ENCODE measurements around the gene RAB11FIP3. TPM values are rescaled to one million over a fixed set of nuclear protein-coding genes. Genes with fewer than 3 reads are reported as not detected.

Gene RAB11FIP3
- total RNA-seq, 1 experiment from 2014 or later = 38.4 TPM

- peaks cover 13% of the 10 kb centered on the region; the same call in 1 of the 2 replicates for H3F3A ChIP-seq (ENCODE audit: insufficient read depth, low read depth)
- no peak for TF ChIP-seq CTCF (conservative IDR thresholded peaks at IDR 0.05)
- no peak for TF ChIP-seq EZH2 (IDR thresholded peaks at IDR 0.05; ENCODE audit: low read depth)
- H2AFZ ChIP-seq = no peak overlapping the region
- no peaks in the 10 kb centered on the region for H3K9me3 ChIP-seq (ENCODE audit: insufficient read depth, low read depth)
- H3K36me3 ChIP-seq (ENCODE audit: low read depth) = no peaks in the 10 kb centered on the region
- POLR2A ChIA-PET (ENCODE audit: unreplicated experiment) = interaction anchor here (0.6 kb wide), 1 partner anchor 111 kb away, joined by 4 read pairs; no protein-coding TSS in a partner anchor
- H3K79me2 ChIP-seq (ENCODE audit: low read depth) = no peaks in the 10 kb centered on the region
- CTCF ChIA-PET = interaction anchor here (0.7 kb wide), 1 partner anchor 332 kb away, joined by 7 read pairs; no protein-coding TSS in a partner anchor
- no peaks in the 10 kb centered on the region for H3K9me2 ChIP-seq (ENCODE audit: insufficient read depth)
- no peaks in the 10 kb centered on the region for H4K20me1 ChIP-seq (ENCODE audit: insufficient read depth)
- no peak overlapping the region for H3K27ac ChIP-seq
- H3K4me2 ChIP-seq = no peak overlapping the region
- H3K4me3 ChIP-seq = no peak overlapping the region
- no peaks in the 10 kb centered on the region for H3K27me3 ChIP-seq (ENCODE audit: insufficient read depth, low read depth)
- DNase-seq = no peak
- no TSS peak for BruUV-seq (replicated peaks)
- no peaks in the 10 kb centered on the region for H3K4me1 ChIP-seq (replicated peaks; ENCODE audit: insufficient read depth)
- intact Hi-C loops (cut with micrococcal nuclease; ENCODE audit: unreplicated experiment) = loop anchor here (10.0 kb wide), 1 partner anchor 255 kb away; the partner anchor contains the start of genes MCRIP2 and WDR90
Observed at GRCh38 chr16:389352-389751, 36.1 kb upstream of the RAB11FIP3 start.

- CTCF ChIA-PET = interaction anchor here (0.9 kb wide), 1 partner anchor 144 kb away, joined by 3 read pairs; no protein-coding TSS in a partner anchor
Observed at GRCh38 chr16:391885-392335, 33.5 kb upstream of the RAB11FIP3 start.

GRCh38 chr16:392450-393030, 32.9 kb upstream of the RAB11FIP3 start:
- peaks cover 7% of the 10 kb centered on the region; the same call in 1 of the 2 replicates for H3K4me1 ChIP-seq (replicated peaks; ENCODE audit: insufficient read depth)
- no TSS peak for BruUV-seq (replicated peaks)
- no peak overlapping the region for H2AFZ ChIP-seq
- TF ChIP-seq EZH2 (IDR thresholded peaks at IDR 0.05; ENCODE audit: low read depth) (no peak), CTCF (conservative IDR thresholded peaks at IDR 0.05) (no peak)
- no peaks in the 10 kb centered on the region for H3K9me2 ChIP-seq (ENCODE audit: insufficient read depth)
- peaks cover 26% of the 10 kb centered on the region for H3F3A ChIP-seq (ENCODE audit: insufficient read depth, low read depth)
- no peaks in the 10 kb centered on the region for H3K36me3 ChIP-seq (ENCODE audit: low read depth)
- H4K20me1 ChIP-seq (ENCODE audit: insufficient read depth) = no peaks in the 10 kb centered on the region
- H3K79me2 ChIP-seq (ENCODE audit: low read depth) = no peaks in the 10 kb centered on the region
- no peak for DNase-seq
- no peaks in the 10 kb centered on the region for H3K9me3 ChIP-seq (ENCODE audit: insufficient read depth, low read depth)
- H3K27ac ChIP-seq = no peak overlapping the region
- ChIA-PET POLR2A (ENCODE audit: unreplicated experiment) (no interaction called here), CTCF (interaction anchor here (0.9 kb wide), 1 partner anchor 143 kb away, joined by 3 read pairs; no protein-coding TSS in a partner anchor)
- no peak overlapping the region for H3K4me3 ChIP-seq
- intact Hi-C loops (cut with micrococcal nuclease; ENCODE audit: unreplicated experiment) = no loop called here
- no peak overlapping the region for H3K4me2 ChIP-seq
- H3K27me3 ChIP-seq (ENCODE audit: insufficient read depth, low read depth) = no peaks in the 10 kb centered on the region

More at GRCh38 chr16:391885-392335, 33.5 kb upstream of the RAB11FIP3 start:
- Histone ChIP-seq H3K4me3 (no peak overlapping the region), H3K27ac (no peak overlapping the region), H3F3A (ENCODE audit: insufficient read depth, low read depth) (peaks cover 26% of the 10 kb centered on the region), H3K27me3 (ENCODE audit: insufficient read depth, low read depth) (no peaks in the 10 kb centered on the region), H4K20me1 (ENCODE audit: insufficient read depth) (no peaks in the 10 kb centered on the region), H3K36me3 (ENCODE audit: low read depth) (no peaks in the 10 kb centered on the region), H3K79me2 (ENCODE audit: low read depth) (no peaks in the 10 kb centered on the region), H3K9me2 (ENCODE audit: insufficient read depth) (no peaks in the 10 kb centered on the region), H3K4me1 (replicated peaks; ENCODE audit: insufficient read depth) (peaks cover 7% of the 10 kb centered on the region; the same call in 1 of the 2 replicates), H3K9me3 (ENCODE audit: insufficient read depth, low read depth) (no peaks in the 10 kb centered on the region), H3K4me2 (no peak overlapping the region), H2AFZ (no peak overlapping the region)
- intact Hi-C loops (cut with micrococcal nuclease; ENCODE audit: unreplicated experiment) = no loop called here
- no TSS peak for BruUV-seq (replicated peaks)
- POLR2A ChIA-PET (ENCODE audit: unreplicated experiment) = no interaction called here
- TF ChIP-seq CTCF (conservative IDR thresholded peaks at IDR 0.05) (peak; percentile 87), EZH2 (IDR thresholded peaks at IDR 0.05; ENCODE audit: low read depth) (no peak)
- DNase-seq = peak; percentile 69 to 82

Measured in PC-9 (cell line).